HG02763 (cell line): ENCODE data around the gene HLA-DOA.

Experiments
- ATAC-seq: cut with Tn5 transposase; IDR thresholded peaks from one replicate; pipeline ENCODE4 v1.9.1; 2021; ENCODE audit warnings: mild to moderate bottlenecking, moderate library complexity; ENCODE audit not compliant: unreplicated experiment

Gene HLA-DOA

DNA sequence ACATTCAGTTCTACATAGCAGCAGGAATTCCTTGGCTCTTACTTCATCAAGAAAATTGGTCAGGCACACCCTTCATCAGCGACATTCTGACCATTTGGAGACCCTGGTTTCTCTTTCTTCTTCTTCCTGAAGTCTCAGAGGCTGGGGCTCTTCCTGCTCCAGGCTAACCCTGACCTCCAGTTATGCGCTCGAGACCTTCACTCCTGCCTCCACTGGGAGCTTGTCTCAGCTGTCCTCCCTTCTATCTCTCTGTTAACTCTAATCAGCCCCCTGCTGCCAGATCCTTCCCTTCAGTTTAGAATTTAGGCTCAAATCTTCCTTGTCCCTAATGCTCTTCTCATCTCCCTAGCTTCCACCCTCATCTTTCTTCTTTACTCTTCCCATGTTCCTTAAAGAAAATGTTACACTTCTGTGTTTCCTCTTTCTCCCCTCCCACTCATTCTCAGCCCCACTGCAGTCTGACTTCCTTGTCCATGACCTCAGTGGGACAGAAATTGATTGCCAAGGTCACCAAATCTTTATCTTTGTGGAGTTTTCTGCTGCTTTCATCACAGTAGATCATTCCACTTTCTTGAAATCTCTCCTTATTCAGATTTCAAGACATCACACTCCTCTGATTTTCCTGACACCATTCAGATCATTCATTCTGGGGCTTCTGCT, 8.4 kb upstream of the HLA-DOA start:
- no peak for ATAC-seq

DNA sequence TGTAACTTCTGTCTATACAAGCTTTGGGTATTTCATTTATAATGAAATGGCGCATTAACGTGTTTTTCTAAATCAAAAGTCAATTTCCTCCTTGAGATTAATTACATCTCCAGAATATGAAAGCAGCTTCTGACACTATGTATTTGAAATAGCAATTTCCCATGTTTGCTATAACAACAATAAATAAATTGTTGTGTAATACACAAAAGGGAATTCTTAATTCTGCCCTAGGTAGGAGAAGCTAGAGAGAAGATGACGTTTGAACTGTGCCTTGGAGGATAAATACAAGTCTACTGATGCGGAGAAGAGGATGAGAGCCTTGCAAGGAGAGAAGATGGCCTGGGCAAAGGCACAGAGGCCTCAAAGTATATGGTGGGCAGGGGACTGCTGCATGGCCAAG, 7.6 kb upstream of the HLA-DOA start:
- ATAC-seq: no peak

DNA sequence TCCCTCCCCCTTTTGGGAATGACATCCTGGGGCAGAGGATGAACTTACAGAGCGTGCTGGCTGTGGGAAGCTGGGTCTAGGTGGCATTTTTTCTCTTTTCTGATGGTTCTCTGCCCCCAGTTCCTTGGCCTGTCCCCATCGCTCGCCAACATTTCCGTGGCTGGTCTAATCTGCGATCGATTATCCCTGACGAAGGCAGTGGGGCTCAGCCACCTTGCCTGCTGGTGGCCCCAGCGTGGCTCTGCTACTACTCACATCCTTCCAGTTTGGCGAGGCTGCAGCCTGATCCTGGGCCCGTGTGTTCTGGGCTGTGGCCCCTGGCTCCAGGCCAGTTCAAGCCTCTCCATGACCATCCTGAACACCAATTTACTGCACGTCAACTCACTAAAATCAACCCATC, 6.4 kb upstream of the HLA-DOA start:
- ATAC-seq: no peak

DNA sequence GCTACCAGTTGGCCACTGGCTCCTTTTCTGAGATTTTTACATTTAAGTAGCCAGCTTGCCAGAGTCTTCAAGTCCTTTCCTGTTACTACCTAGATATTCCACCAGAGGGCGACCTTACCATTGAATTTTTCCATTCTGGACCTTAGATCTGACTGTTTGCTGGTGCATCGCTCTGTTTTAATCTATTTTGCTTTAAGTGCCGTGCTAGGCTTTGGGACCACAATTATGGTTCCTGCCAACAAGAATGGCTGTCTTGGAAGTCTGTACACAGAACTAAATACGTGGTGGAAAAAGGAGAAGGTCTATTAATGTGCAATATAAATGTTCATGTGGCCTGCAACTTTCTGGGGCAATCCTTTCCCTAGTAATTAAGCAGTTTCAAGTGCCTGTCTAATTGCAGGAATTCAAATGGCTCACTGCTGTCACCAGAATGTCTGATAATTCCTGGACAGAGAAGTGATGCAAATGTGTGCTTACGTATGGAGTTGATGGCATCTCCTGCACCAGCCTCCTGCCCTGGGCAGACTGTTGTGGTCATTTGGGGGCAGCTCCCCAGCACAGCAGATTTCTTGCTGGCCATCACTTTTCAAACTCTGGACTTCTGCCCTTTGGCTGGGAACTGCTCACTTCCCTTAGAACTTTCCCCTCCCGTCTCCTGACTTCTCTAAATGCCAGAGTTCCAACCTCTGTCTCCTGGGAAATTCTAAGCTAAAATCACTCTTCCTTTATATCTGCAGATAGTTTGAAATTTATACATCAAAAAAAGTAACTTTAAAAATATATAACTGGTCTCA, 5.6 kb upstream of the HLA-DOA start:
- ATAC-seq: no peak

DNA sequence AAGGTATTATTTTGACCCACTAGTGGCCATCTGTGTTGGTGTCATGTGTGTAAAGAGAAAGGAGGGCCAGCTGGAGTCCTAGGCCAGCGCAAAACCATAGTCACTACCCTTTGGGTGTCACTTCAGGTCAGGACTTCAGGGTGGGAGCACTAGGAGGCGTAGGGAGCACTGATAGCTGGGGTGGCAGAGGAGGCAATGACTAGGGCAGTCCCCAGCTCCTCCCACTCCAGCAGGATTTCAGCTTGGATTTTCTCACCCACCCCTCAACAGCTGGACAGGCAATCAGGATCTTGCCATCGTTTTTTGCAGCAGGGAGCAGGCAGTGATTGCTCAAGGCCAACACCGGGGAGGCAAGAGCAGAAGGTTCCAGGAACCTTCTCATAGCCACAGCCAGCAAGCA, 4.2 kb upstream of the HLA-DOA start:
- no peak for ATAC-seq

DNA sequence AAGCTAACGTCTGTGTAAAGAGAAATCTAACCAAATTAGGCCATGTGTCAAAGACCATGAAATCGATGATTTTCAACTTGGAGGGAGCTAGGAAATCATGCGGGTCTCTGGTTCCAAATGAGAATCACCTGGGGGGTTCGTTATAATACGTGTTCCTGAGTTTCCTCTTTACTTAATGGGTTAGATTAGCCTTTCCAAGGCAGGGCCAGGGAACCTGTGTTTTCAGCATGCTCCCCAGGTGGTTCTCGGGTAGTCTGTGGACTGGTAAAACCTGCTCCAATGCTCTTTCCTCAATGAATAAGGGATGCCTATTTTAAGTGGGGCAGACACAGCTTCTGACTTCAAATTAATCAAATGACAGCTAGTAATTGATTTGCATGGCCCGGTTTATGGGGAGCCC, 965 bp upstream of the HLA-DOA start:
- no peak for ATAC-seq

DNA sequence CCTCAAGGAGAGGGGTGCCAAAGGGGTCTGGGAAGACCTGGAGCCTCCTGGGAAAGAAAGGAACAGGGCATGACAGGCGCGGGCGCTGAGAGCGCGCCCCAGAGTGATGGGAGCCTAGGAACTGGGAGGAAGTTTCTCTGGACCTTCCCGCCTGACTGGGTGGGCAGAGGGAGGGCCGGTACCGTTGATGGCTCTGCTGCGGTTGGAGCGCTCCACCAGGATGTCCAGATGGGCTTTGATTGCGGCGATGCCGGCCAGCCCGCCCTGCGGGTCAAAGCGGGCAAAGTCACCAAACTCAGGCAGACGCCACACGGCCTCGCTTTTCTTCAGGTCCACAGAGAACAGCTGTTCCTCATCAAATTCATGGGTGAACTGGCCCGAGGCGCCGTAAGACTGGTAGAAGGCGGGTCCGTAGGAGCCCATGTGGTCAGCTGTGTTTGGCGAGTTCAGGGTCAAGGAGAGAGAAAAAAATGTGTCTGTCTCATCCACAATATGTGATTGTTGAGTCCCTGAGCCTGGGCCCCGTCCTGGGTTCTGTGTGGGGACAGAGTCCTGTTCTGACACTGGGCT, 1.5 kb downstream of the HLA-DOA start:
- no peak for ATAC-seq

DNA sequence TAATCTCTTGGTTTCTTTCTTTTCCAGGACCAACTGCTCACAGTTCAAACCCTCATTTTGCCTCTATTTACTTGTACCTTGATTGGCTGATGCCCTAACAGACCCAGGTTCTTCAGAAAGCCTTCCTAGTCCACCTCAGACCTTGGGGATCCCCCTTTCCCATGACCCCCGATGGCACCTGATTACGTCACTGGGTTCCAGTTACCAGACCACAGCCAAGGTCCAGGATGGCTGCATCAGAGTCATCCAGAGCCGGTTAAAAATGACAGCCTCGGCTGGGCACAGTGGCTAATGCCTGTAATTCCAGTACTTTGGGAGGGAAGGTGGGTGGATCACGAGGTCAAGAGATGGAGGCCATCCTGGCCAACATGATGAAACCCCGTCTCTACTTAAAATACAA, 4.5 kb downstream of the HLA-DOA start:
- ATAC-seq: no peak

DNA sequence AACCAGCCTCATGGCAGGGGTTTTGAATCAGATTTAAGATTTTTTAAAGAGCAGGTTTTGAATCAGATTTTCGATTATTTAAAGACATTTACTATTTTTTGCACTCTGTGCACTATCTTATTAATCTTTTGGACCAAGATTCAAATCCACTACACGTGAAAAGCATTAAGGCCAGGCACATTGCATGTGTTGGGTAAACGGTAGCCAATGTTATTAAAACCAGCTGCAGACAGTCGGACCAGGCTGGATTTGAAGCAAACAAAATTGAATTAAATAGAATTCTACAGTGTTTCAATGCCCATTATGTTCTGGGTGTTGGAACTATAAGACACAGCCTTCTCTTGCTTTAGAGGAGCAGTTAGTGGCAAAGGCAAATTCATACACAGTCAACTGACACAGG, 7.7 kb downstream of the HLA-DOA start:
- no peak for ATAC-seq

DNA sequence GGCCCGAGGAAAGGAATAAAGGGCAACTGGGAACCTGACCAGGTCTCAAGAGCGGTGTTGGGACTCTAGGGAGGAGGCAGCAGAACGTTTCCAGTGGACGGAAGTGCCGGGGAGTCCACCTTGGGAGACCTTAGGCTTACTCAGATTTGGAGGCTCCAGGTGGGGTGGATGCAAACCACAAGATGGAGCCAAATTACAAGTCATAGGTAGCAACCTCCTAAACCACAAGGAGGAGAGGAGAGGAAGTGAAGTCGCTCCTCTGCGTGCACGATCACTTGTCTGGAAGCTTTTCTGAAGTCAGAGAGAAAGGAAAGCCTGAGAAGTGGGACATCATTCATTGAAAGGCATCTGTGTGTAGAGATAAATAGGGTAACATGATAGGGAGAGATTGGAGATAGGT, 9.3 kb downstream of the HLA-DOA start:
- no peak for ATAC-seq

DNA sequence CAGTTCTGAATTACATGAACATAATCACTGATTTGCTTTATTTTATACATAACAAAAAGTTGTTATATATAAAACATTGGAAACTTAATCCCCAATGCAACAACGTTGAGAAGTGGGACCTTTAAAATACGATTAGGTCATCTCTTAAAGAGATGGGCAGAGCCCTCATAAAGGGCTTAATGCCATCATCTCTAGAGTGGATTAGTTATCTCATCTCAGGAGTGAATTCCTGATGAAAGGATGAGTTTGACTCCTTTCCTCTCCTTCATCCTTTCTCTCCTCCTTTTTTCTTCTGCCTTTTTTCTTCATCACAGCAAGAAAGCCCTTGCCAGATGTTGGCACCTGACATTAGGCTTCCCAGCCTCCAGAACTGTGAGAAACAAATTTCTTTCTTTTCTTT, 13.9 kb downstream of the HLA-DOA start:
- ATAC-seq: no peak

DNA sequence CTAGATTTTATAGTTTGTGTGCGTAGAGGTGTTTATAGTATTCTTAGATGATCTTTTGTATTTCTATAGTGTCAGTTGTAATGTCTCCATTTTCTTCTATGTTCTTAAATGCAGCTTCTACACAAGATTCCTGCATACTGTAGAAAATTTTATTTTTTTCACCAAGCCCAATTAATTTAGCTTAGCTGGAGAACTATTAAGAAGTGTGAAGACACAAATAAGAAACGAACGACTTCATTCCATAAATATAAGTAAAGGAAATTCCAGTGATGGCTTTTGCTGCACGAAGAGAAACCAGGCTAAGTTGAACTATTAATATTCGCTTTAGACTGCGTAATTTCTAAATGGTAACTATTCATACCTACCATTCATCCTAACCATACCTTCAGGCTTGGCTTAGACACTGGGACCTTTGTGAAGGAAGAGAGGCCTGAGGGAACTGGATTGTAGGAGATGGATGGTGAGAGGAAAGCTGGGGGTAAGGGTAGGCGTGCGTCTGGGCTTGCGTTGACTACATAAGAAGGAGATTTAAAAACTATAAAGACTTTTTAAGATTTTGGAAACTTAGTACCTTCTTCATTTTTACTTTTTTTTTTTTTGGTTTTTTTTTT, 15.9 kb downstream of the HLA-DOA start:
- ATAC-seq: no peak

DNA sequence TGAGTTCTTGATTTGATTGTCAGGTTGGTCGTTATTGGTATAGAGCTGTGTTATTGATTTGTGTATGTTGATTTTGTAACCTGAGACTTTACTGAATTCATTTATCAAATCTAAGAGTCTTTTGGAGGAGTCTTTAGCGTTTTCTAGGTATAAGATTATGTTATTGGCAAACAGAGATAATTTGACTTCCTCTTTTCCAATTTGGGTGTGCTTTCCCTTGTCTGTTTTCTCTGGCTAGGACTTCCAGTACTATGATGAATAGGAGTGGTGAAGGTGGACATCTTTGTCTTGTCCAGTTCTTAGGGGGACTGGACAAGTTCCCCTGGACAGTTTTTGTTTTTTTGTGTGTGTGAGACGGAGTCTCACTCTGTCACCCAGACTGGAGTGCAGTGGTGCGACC, 17.4 kb downstream of the HLA-DOA start:
- ATAC-seq: no peak

DNA sequence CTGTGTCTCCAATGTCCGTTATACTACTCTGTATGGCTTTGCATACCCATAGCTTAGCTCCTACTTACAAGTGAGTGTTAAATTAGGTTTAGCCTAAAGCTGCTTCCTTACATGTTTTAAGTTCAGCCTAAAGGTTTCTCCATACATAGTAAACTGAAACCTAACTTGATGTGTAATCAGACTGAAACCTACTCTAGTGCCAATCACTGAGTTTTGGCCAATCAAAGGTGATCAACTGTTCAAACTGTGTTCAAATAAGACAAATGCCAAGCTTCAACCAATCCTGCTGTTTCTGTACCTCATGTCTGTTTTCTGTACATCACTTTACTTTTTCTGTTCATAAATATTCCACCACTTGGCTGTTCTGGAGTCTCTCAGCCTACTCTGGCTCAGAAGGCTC, 20.0 kb downstream of the HLA-DOA start:
- no peak for ATAC-seq

DNA sequence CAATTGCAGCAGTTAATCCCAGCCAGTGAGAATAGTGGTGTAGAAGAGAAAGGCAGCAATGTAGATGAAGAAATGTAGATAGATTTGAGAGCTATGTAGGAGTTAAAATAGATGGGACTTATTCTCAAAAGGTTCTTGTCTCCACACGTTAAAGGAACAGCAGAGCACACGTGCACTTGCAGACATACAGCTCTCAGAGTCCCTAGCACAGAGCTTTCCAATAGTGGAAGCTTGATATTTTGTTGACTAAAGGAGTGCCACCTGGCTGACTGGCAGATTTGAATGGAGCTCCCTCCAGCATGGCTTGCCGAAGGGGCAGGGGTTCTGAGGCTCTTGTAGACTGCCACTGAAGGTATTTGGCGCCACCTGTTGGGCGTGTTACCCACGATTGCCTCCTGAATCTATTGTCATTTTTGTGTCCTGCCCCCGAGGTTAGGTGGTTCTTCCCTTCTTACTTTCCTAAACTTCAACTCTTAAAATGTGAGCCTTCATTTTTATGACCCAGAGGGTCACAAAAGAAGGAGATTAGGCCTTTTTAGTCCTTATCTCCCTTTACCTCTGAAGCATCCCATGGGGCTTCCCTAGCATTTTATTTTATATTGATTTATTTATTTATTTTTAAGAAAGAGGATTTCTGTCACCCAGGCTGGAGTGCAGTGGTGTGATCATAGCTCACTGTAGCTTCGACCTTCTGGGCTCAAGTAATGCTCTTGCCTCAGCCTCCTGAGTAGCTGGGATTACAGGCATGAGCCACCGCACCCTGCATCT, 24.6 kb downstream of the HLA-DOA start:
- ATAC-seq: peak; percentile 42

DNA sequence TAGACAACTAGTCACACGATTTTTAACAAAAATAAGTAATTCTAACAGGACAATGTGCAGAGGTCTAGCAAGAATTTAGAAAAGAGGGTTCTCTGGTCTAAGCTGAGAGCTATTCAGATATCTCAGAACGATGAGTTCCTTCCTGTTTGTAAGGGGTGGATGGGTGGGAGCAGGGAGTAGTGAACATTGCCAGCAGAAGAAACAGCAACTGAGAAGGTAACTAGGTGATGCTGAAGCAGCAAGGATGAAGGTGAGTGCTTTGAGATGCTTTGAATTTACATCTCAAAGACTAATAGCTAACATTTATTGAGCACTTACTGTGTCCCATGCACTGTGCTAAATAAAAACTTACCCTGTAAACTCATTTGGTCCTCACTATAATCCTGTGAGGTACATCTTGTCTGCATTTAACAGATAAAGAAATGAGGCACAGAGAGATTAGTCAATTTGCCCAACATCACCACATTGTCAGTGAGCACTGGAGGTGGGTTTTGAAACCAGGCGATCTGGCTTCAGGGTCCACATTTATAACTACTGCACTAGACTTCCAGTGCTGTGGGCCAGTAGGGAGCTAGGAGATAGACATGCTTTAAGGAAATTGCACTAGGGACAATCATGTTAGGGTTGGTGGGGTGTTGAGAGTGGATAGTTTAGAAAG, 25.3 kb downstream of the HLA-DOA start:
- no peak for ATAC-seq

DNA sequence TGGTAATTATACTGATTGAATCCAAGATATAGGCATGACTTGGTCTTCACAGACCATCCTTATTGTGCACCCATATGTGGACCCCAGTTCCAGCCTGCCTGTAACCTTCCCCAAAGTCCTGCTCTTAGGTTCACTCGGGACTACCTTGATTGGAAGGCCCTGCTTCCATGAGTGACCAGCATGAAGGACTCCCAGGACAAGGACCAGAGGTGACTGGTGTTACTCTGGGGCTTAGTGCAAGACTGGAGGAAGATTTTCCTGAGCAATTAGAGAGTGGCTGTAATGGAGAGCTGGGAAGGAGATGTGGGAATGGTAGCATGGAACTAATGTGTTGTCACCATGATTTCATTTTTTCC, 25.9 kb downstream of the HLA-DOA start:
- ATAC-seq: no peak

DNA sequence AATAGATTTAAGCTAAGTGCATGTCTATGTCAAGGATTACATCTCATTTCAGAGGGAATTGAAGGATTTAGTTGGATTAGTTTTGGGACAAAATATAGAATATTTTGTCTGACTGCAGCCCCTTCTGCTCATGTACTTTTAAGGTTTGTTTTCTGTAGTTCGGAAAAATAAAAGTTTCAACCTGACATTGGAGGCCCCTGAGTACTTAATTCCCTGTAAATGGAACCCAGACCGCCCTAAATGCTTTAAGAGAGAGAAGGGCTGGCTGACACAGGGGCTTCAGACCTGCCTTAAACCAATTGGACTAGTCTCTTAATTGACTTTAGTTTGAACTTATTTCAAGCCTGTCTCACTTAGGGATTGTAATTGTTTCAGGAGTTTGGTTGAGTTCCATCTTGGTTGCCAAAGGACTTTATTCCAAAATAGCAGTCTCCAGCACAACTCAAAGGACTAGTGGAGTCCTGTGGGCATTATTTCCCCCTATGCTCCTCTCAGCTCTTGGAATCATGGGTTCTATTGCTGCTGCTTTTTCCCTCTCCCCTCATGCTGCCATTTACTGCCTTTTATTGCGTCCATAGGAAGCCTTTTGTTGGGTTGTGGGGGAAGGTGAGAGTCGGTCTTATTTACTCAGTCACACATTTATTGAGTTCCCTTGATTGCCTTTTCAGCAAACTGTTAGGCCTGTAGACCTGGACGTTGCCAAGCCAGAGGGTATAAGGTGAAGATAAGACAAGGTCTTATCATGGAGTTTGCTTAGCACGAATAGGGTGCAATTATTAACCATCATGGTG, 26.5 kb downstream of the HLA-DOA start:
- no peak for ATAC-seq

DNA sequence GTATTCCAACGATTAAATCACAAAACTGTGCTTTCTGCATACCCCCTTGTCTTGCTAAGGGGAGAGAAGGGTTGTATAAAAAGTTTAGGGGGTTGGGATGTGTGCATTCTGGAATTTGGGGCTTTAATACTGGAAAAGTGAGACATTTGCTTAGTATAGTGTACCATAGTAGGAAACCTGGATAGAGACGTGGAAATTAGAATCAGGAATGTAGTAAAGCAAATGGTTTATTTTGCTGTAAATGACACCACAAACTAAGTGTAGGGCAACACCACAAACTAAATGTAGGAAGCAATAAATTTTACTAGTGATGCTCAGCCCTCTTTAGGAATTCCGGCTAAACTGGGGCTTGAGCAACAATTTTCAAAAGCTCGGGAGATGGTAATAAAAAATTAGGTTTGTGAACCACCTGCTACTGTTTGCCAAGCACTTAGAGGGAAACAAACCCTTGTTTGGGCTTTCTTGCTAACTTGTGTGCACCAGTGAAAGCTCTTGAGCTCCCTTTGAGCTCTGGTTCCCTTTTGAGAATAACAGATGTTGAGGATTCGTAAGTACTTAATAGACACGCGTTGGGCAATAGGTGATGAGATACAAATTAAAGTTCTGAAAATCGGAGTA, 27.2 kb downstream of the HLA-DOA start:
- ATAC-seq: no peak
